Urothelium cell line (cell line): ENCODE measurements around the gene HOXB6.

Experiments used
- DNase-seq: peaks from one replicate; pipeline ENCODE4 v3.0.0; 2011; ENCODE audit warnings: low spot score, mixed read lengths
- FAIRE-seq: peaks from 2 replicates; lab custom pipeline; 2011; peaks lifted over from hg19 to GRCh38; lab: Jason Lieb, UNC

HOXB6 gene

GRCh38 chr17:48596735-48597527 lies 7.9 kb downstream of the HOXB6 start:
- no peak for FAIRE-seq

DNA sequence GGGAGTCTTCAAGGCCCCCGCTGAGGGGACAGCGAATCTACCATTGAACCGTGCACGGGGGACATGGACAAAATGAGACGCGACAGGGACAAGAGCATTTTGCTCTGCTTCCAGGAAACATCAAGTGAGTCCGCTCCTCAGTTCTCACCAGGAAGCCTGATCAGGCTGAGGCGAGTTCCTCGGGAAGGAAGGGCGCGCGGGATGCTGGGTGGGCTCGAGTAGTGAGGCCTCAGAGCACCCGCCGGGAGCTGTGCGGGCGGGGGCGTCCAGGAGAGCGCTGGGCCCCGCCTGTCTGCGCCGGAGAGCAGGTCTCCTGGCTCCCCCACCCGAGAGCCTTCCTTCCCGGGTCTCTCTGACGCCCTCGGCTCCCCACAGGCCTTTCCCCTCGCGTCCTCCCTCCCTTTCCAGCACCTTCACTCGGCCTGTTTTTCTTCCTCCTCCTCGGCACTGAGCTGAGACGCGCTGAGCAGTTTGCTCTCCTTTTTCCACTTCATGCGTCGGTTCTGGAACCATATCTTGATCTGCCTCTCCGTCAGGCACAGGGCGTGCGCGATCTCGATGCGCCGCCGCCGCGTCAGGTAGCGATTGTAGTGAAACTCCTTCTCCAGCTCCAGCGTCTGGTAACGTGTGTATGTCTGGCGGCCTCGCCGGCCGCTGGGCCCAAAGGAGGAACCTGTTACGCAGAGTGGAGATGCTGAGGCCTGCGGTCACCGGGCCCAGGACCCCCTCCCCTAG lies 8.6 kb downstream of the HOXB6 start:
- DNase-seq (no peak), FAIRE-seq (no peak)

More at GRCh38 chr17:48596735-48597527, 7.9 kb downstream of the HOXB6 start:
- DNase-seq: no peak

- DNase-seq (no peak), FAIRE-seq (no peak)
Measured at GRCh38 chr17:48595278-48595999, 9.3 kb downstream of the HOXB6 start.

- FAIRE-seq: no peak
- no peak for DNase-seq
Measured at GRCh38 chr17:48594538-48595277, 10.1 kb downstream of the HOXB6 start.

DNA sequence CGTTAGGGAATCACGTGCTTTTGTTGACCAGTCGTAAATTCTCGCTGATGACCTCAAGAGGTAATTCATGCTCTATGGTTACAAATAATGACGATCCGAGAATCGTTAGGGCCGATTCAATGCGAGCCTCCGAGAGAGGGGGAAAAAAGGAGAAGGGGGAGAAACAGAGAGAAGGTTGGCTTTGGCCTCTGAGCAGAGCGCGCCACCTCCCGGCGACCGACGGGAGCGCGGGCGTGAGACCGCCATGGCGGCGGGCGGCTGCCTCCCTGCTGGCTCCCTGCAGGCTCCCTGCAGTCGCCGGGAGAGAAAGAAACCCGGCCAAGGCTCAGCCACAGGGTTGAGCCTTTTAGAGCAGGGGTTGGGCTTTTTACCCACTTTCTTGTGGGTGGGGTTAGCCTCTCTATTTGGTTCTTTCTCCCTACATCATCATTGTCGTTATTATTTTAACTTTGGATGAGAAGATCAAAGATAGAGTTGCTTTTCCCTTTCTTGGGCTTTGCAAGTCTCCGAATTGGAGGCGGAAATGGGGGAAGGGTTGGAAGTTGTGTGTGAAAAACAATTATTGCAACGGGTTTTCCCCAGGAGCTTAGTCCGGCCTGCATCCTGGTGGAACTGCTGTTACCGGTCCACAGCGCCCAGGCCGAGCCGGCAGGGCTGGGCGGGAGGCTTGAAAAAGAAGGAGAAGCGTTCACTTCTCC lies 10.8 kb downstream of the HOXB6 start:
- DNase-seq: peak; percentile 82
- no peak for FAIRE-seq

GRCh38 chr17:48593126-48593829 lies 11.5 kb downstream of the HOXB6 start, which contains the start of gene HOXB5:
TSS of gene HOXB5 (minus strand) at chr17:48593779. CDS start at chr17:48593682, 97 bp downstream.
- FAIRE-seq: no peak
- DNase-seq: no peak

DNA sequence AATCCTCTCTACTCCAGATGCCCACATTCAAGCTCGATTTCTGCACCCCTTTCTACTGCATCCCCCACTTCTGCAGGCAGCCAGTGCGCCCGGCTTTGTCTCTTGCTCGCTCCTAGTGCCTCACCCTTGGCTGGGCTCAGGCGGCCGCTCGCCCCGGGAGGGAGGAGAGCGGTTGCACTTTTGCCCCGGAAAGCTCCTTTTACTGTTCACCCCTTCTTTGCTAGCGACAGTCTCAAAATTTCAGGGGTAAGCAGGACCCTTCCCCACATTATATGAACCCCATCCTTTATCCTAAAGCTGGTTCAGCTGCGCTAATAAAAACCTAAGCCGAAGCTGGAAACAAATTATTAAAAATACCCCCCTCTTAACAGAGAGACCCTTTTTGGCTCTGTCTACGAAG lies 12.2 kb downstream of the HOXB6 start:
- DNase-seq (no peak), FAIRE-seq (no peak)

- FAIRE-seq: no peak
- DNase-seq: no peak
Measured at GRCh38 chr17:48592057-48592514, 12.7 kb downstream of the HOXB6 start.

- FAIRE-seq (no peak), DNase-seq (no peak)
Measured at GRCh38 chr17:48591255-48592056, 13.3 kb downstream of the HOXB6 start.

- FAIRE-seq (no peak), DNase-seq (no peak)
Measured at GRCh38 chr17:48590607-48591161, 14.1 kb downstream of the HOXB6 start.

GRCh38 chr17:48589831-48590606 lies 14.8 kb downstream of the HOXB6 start, which contains the start of gene HOXB3:
TSS of gene HOXB3 (minus strand) at chr17:48590241. CDS start at chr17:48552474, 37,767 bp downstream.
- FAIRE-seq (peak; percentile 23), DNase-seq (no peak)

DNA sequence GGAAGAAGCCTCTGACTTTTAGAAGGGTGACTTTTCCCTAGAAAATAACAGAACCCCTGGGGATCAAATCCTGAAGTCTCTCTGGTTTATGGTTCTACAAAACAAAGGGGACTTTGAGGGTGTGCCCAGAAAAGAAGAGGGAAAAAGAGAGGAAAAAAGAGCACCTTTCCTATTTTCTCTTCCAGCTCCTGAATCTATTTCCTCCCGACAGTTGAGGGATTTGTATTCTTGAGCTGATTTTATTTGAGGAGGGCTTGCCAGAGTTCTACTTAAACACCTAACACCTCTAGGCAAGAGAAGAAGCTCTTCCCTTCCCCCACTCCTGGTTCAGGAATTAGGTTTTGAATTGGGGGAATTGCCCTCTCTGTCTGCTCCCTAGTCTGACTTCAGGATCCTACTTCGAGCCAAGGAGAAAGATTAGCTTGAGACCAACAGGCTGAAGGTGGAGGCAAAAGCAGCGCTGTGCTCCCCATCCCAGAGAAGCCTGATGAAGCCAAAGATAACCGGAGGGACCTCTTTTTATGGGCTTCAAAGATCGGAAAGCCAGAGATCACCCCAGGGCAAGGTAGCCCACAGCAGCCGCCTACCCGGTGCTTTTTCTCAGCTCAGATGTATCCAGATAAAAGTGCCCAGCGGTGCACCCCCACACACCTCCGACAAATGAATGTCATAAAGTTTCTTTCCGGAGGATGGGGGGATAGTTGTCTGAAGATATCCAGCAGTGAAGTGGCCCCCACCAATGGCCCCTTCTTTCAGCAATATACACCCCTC lies 15.5 kb downstream of the HOXB6 start:
- FAIRE-seq (no peak), DNase-seq (no peak)

- DNase-seq (no peak), FAIRE-seq (no peak)
Measured at GRCh38 chr17:48588528-48588927, 16.3 kb downstream of the HOXB6 start.

DNA sequence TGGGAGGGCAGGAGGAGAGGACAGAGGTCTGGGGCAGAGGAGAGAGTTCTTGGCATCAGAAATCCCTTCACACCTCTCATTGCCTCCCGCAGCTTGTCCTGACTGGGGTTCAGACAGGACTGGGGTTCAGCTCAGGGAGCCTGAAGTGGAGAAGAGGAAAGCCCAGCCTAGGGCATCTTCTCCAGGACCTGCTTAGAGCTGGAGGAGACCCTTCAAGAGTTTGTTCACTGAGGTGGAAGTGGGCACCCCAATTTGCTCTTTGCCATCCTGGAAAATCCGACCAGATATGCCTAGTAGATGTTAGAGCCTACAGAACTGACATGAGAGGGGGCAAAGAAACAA lies 16.7 kb downstream of the HOXB6 start:
- DNase-seq (no peak), FAIRE-seq (no peak)

DNA sequence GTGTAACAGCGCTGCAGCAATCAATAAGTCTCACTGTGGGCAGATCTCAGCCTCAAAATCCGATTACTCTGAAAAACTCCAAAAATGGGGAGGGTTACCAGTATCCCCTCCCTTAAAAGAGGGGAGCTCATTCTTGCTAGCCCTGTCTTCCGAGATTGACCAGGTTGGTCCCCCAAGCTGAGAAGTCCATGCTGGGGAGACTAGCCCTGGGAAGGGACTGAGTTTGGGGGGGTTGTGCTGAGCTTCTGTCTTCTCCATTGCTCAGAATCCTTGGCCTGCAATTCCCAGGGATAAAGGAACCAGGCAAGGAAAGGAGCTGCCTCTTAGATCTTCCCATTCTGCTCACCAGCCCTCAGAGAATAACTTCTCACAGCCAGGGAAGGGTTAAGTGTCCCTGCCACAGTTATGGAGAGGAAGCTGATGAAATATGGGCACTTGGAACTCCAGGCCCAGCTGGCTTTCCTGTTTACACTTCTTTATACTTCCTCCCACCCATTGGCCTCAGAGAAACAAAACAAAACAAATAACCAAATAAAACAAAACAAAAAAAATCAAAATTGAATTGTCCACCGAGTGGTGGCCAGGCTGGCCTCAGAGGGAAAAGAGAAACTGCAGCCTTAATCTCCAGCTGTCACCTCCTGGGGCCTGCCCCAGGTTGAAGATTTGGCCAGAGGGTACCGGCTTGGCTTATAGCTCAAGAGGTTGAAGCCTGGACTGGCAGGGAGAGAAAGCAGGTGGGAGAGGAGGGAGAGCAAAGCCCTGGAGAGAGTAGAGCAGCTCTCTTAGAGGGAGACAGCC lies 17.3 kb downstream of the HOXB6 start:
- no peak for FAIRE-seq
- DNase-seq: no peak
